Astrocyte (in vitro differentiated cells and primary cell): ENCODE measurements around the gene PHETA2. TPM values are rescaled to one million over a fixed set of nuclear protein-coding genes. Genes with fewer than 3 reads are reported as not detected.
"Not testable (repeated sequence)": the region's sequence is repeated elsewhere in the genome, so short reads cannot be mapped to it uniquely, and the experiment has no call there.

ENCODE experiments used
- DNase-seq: peaks from one replicate; pipeline ENCODE4 v3.0.0-alpha.2; 2010; ENCODE audit warnings: low read depth
- FAIRE-seq: peaks from 2 replicates; lab custom pipeline; 2011; peaks lifted over from hg19 to GRCh38; lab: Jason Lieb, UNC
- H2AFZ ChIP-seq: 2 replicates; pipeline ENCODE4 v1.6.0; 2012; ENCODE audit warnings: low read depth, low read length, inconsistent platforms
- H3K27ac ChIP-seq: 2 replicates; pipeline ENCODE4 v1.5.1; 2011; ENCODE audit warnings: low read depth, low read length, inconsistent platforms
- H3K27me3 ChIP-seq: 2 replicates; pipeline ENCODE4 v1.6.0; 2011; ENCODE audit warnings: low read length, inconsistent platforms; ENCODE audit not compliant: insufficient read depth
- H3K36me3 ChIP-seq: 2 replicates; pipeline ENCODE4 v1.5.1; 2011; ENCODE audit warnings: low read length, inconsistent platforms; ENCODE audit not compliant: insufficient read depth
- H3K4me1 ChIP-seq: 2 replicates; pipeline ENCODE4 v1.5.1; 2011; ENCODE audit warnings: low read length, inconsistent platforms; ENCODE audit not compliant: insufficient read depth
- H3K4me2 ChIP-seq: 2 replicates; pipeline ENCODE4 v1.6.0; 2012; ENCODE audit warnings: low read length, inconsistent platforms
- H3K4me3 ChIP-seq: 2 replicates; pipeline ENCODE4 v1.5.1; 2011; ENCODE audit warnings: low read depth, mild to moderate bottlenecking, low read length, inconsistent platforms; ENCODE audit not compliant: insufficient read depth
- H3K79me2 ChIP-seq: 2 replicates; pipeline ENCODE4 v1.6.0; 2012; ENCODE audit warnings: mild to moderate bottlenecking, low read length, inconsistent platforms; ENCODE audit not compliant: insufficient read depth
- H3K9ac ChIP-seq: 2 replicates; pipeline ENCODE4 v1.6.0; 2012; ENCODE audit warnings: mild to moderate bottlenecking, low read length, inconsistent platforms
- H3K9me3 ChIP-seq: 2 replicates; pipeline ENCODE4 v1.5.1; 2012; ENCODE audit warnings: low read depth, mild to moderate bottlenecking, low read length, inconsistent platforms; ENCODE audit not compliant: insufficient read depth
- H4K20me1 ChIP-seq: 2 replicates; pipeline ENCODE4 v1.6.0; 2012; ENCODE audit warnings: low read length, inconsistent platforms; ENCODE audit not compliant: insufficient read depth
- H3K27ac Mint-ChIP-seq: one replicate; pipeline ENCODE4 v1.8.0; 2021; ENCODE audit warnings: mild to moderate bottlenecking, mixed read lengths; ENCODE audit not compliant: unreplicated experiment
- H3K27me3 Mint-ChIP-seq: one replicate; pipeline ENCODE4 v1.8.0; 2021; ENCODE audit warnings: low read depth, mixed read lengths; ENCODE audit not compliant: unreplicated experiment
- H3K36me3 Mint-ChIP-seq: one replicate; pipeline ENCODE4 v1.8.0; 2021; ENCODE audit warnings: low read depth, mixed read lengths; ENCODE audit not compliant: unreplicated experiment
- H3K4me1 Mint-ChIP-seq: one replicate; pipeline ENCODE4 v1.8.0; 2021; ENCODE audit warnings: low read depth, mixed read lengths; ENCODE audit not compliant: unreplicated experiment
- H3K4me3 Mint-ChIP-seq: one replicate; pipeline ENCODE4 v1.8.0; 2021; ENCODE audit warnings: mild to moderate bottlenecking, moderate library complexity, mixed read lengths; ENCODE audit not compliant: unreplicated experiment
- H3K9me3 Mint-ChIP-seq: one replicate; pipeline ENCODE4 v1.8.0; 2021; ENCODE audit warnings: mild to moderate bottlenecking, mixed read lengths; ENCODE audit not compliant: unreplicated experiment
- EZH2 ChIP-seq: IDR thresholded peaks from 2 replicates; pipeline ENCODE4 v1.6.1; 2012; ENCODE audit warnings: mild to moderate bottlenecking, low read length, inconsistent platforms; ENCODE audit not compliant: insufficient read depth
- total RNA-seq: library from RNA; stranded (reverse); gene quantifications from 2 replicates; pipeline ENCODE4 v1.2.1, GENCODE V29; 2021
- TF ChIP-seq, protein P1 (sequence below): IDR thresholded peaks from 2 replicates; pipeline ENCODE4 v1.5.1; 2011; ENCODE audit warnings: low read depth, mild to moderate bottlenecking, inconsistent platforms, low read length, moderate library complexity; ENCODE audit not compliant: insufficient read depth

Gene PHETA2
- total RNA-seq, 1 donor from 2014 or later = 0.18 TPM

DNA sequence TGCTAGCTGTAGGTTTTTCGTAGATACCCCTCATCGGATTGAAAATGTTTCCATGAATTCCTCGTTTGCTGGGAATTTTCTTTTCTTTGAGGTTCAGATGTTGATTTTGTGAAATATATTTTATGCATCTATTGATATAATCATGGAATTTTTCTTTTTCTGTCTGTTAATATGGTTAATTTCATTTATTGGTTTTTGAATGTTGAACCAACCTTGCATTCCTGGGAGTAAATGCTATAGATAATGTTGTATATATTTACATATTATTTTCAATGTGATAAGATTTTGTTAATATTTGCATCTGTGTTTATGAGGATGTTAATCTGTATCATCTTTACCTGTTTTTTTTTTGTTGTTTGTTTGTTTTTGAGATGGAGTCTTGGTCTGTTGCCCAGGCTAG lies 27.2 kb downstream of the PHETA2 start:
- FAIRE-seq = no peak
- Mint-ChIP-seq H3K36me3 (peaks cover 15% of the 10 kb centered on the region), H3K9me3 (peaks cover 27% of the 10 kb centered on the region)

DNA sequence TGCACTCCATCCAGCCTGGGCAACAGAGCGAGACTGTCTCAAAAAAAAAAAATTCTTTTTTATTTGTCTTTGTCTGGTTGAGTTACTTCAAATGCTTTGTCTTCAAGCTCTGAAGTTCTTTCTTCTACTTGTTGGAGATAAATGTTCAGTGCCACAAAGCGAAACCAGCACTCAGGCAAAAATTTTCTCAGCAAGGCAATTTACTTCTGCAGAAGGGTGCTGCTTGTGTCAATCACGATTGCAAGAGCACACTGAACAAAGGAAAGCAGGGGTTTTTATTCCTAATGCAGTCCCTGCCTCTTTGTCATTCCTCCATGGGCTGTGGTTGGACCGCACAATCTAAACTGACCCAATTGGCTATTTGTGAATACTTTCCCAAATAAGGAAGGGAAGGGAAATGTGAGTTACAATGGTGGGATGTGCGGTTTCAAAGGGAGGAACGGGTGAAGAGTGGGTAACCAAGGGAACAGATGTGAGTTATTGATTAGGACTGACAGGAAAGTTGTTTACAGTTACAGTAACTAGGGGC lies 30.3 kb downstream of the PHETA2 start:
- H3K4me3 Mint-ChIP-seq = not testable (repeated sequence)
- peaks cover 10% of the 10 kb centered on the region for H3K27me3 Mint-ChIP-seq

More for the DNA sequence above, 27.2 kb downstream of the PHETA2 start:
- Histone ChIP-seq H3K36me3 (no peaks in the 10 kb centered on the region), H3K27ac (no peak overlapping the region), H4K20me1 (no peaks in the 10 kb centered on the region), H3K4me2 (no peak overlapping the region), H3K9ac (no peak overlapping the region), H3K4me3 (no peak overlapping the region), H3K79me2 (no peaks in the 10 kb centered on the region), H3K9me3 (peaks cover 9% of the 10 kb centered on the region), H3K4me1 (no peaks in the 10 kb centered on the region), H2AFZ (no peak overlapping the region), H3K27me3 (no peaks in the 10 kb centered on the region)
- peaks cover 3% of the 10 kb centered on the region for H3K27me3 Mint-ChIP-seq
- TF ChIP-seq, protein P1, sequence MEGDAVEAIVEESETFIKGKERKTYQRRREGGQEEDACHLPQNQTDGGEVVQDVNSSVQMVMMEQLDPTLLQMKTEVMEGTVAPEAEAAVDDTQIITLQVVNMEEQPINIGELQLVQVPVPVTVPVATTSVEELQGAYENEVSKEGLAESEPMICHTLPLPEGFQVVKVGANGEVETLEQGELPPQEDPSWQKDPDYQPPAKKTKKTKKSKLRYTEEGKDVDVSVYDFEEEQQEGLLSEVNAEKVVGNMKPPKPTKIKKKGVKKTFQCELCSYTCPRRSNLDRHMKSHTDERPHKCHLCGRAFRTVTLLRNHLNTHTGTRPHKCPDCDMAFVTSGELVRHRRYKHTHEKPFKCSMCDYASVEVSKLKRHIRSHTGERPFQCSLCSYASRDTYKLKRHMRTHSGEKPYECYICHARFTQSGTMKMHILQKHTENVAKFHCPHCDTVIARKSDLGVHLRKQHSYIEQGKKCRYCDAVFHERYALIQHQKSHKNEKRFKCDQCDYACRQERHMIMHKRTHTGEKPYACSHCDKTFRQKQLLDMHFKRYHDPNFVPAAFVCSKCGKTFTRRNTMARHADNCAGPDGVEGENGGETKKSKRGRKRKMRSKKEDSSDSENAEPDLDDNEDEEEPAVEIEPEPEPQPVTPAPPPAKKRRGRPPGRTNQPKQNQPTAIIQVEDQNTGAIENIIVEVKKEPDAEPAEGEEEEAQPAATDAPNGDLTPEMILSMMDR = no peak
- TF ChIP-seq EZH2 = no peak
- H3K4me1 Mint-ChIP-seq = no peaks in the 10 kb centered on the region
- H3K4me3 Mint-ChIP-seq = no peak overlapping the region
- H3K27ac Mint-ChIP-seq = no peak overlapping the region
- DNase-seq = no peak

DNA sequence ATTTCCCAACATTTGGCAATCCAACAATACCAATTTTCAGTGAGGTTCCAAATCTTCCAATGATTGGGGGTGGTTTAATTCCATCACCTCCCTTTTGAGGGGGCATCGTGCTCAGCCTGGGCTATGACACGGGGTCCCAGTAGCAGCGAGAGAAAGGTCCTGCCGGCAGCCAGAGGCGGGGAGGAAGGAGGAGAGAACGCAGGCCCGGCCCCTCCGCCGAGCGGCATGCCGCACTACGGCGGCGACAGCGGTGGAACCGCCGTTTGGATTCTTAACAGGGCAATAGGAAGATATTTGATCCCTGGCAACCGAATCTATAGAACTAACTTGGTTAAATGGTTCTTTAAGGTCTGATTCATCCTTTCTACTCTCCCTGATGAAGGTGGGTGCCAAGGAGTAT lies 34.8 kb downstream of the PHETA2 start:
- Histone ChIP-seq H2AFZ (no peak overlapping the region), H3K4me1 (no peaks in the 10 kb centered on the region), H3K36me3 (no peaks in the 10 kb centered on the region), H3K9ac (no peak overlapping the region), H4K20me1 (no peaks in the 10 kb centered on the region), H3K4me2 (no peak overlapping the region), H3K27ac (no peak overlapping the region), H3K4me3 (no peak overlapping the region), H3K9me3 (peaks cover 6% of the 10 kb centered on the region), H3K27me3 (no peaks in the 10 kb centered on the region), H3K79me2 (no peaks in the 10 kb centered on the region)
- no peak for FAIRE-seq
- Mint-ChIP-seq H3K9me3 (peaks cover 26% of the 10 kb centered on the region), H3K36me3 (peaks cover 12% of the 10 kb centered on the region), H3K4me3 (no peak overlapping the region), H3K27ac (no peak overlapping the region), H3K27me3 (peaks cover 23% of the 10 kb centered on the region), H3K4me1 (no peaks in the 10 kb centered on the region)
- no peak for DNase-seq
- TF ChIP-seq EZH2 = no peak
- TF ChIP-seq, protein P1 = no peak

More for the DNA sequence above, 30.3 kb downstream of the PHETA2 start:
- not testable (repeated sequence) for H3K4me1 Mint-ChIP-seq, H4K20me1 ChIP-seq, H3K4me3 ChIP-seq, H3K4me2 ChIP-seq, H3K27me3 ChIP-seq, H3K27ac ChIP-seq, H3K4me1 ChIP-seq, FAIRE-seq, H3K36me3 ChIP-seq, H3K27ac Mint-ChIP-seq, DNase-seq, H3K79me2 ChIP-seq, H3K9ac ChIP-seq, H3K9me3 ChIP-seq, H2AFZ ChIP-seq
- Mint-ChIP-seq H3K36me3 (peaks cover 20% of the 10 kb centered on the region), H3K9me3 (peaks cover 34% of the 10 kb centered on the region)
